ENCODE measurements around the gene AGBL1.

The AGBL1 gene

GRCh38 chr15:86538141-86538540 is 458.5 kb downstream of the AGBL1 start:
- Histone ChIP-seq H3K27ac (no peak overlapping the region), H3K9ac (no peak overlapping the region), H3K4me1 (ENCODE audit: low read depth, poor library complexity, severe bottlenecking) (no peaks in the 10 kb centered on the region), H4K20me1 (ENCODE audit: insufficient read depth) (no peaks in the 10 kb centered on the region), H3K36me3 (ENCODE audit: insufficient read depth) (no peaks in the 10 kb centered on the region), H3K4me3 (IDR thresholded peaks at IDR 0.05; ENCODE audit: insufficient read depth, low read depth, low read length) (no peak overlapping the region), H3K79me2 (ENCODE audit: insufficient read depth, low read depth) (no peaks in the 10 kb centered on the region), H3K27me3 (ENCODE audit: insufficient read depth, low read depth) (no peaks in the 10 kb centered on the region), H3K4me2 (no peak overlapping the region), H2AFZ (ENCODE audit: low read depth) (no peak overlapping the region)
- TF ChIP-seq, protein P1, sequence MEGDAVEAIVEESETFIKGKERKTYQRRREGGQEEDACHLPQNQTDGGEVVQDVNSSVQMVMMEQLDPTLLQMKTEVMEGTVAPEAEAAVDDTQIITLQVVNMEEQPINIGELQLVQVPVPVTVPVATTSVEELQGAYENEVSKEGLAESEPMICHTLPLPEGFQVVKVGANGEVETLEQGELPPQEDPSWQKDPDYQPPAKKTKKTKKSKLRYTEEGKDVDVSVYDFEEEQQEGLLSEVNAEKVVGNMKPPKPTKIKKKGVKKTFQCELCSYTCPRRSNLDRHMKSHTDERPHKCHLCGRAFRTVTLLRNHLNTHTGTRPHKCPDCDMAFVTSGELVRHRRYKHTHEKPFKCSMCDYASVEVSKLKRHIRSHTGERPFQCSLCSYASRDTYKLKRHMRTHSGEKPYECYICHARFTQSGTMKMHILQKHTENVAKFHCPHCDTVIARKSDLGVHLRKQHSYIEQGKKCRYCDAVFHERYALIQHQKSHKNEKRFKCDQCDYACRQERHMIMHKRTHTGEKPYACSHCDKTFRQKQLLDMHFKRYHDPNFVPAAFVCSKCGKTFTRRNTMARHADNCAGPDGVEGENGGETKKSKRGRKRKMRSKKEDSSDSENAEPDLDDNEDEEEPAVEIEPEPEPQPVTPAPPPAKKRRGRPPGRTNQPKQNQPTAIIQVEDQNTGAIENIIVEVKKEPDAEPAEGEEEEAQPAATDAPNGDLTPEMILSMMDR (conservative IDR thresholded peaks at IDR 0.05; ENCODE audit: low read depth, low read length), result no peak

DNA sequence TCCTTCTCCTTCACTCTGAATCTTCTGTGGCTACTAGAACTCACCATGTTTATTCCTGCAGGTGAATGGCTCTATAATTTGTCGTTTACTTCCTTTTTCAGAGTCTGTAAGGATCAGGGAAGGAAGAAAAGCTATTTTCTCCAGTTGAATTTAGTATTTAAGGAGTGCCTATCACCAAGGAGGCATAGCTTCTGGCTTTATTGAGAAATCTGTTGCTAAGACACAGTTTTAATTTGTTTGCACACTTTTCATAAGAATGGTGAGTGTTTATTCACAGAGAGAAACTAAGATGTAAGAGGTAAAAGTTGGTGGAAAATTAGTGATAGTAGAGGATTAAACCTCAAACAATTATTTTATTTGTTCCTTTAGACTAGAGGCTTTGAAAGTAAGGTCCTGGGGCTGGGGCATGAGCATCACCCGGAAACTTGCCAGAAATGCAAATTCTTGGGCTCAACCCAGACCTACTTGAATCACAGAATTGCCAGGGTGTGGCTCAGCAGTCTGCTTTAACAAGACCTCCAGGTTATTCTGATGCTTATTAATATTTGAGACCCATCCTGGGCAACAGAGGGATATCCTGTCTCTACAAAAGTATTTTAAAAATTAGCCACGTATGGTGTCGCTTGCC is 461.3 kb downstream of the AGBL1 start:
- Histone ChIP-seq H3K27me3 (ENCODE audit: insufficient read depth, low read depth) (no peaks in the 10 kb centered on the region), H3K36me3 (ENCODE audit: insufficient read depth) (no peaks in the 10 kb centered on the region), H3K27ac (no peak overlapping the region), H3K4me3 (IDR thresholded peaks at IDR 0.05; ENCODE audit: insufficient read depth, low read depth, low read length) (no peak overlapping the region), H2AFZ (ENCODE audit: low read depth) (no peak overlapping the region), H3K4me2 (no peak overlapping the region), H3K79me2 (ENCODE audit: insufficient read depth, low read depth) (no peaks in the 10 kb centered on the region), H3K4me1 (ENCODE audit: low read depth, poor library complexity, severe bottlenecking) (no peaks in the 10 kb centered on the region), H3K9ac (no peak overlapping the region), H4K20me1 (ENCODE audit: insufficient read depth) (no peaks in the 10 kb centered on the region)
- TF ChIP-seq, protein P1 (conservative IDR thresholded peaks at IDR 0.05; ENCODE audit: low read depth, low read length), result no peak

DNA sequence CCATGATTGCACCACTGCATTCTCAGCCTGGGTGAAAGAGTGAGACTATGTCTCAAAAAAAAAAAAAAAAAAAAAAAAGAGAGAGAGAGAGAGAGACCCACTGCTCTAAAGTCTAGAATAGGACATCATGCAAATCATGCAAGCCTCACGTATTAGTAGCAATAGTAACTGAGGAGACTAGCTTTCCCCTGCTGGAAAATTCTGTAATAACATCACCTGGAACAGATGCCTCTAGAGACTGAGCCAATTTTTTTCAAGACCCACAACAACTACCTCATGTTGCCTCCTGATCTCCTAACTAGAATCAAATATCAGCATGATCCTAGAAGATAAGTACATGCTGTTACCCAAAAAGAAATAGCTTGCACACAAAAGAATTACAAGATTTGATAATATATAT is 461.9 kb downstream of the AGBL1 start:
- Histone ChIP-seq H2AFZ (ENCODE audit: low read depth) (no peak overlapping the region), H3K27ac (no peak overlapping the region), H3K9ac (no peak overlapping the region), H3K4me3 (IDR thresholded peaks at IDR 0.05; ENCODE audit: insufficient read depth, low read depth, low read length) (no peak overlapping the region), H4K20me1 (ENCODE audit: insufficient read depth) (no peaks in the 10 kb centered on the region), H3K4me2 (no peak overlapping the region), H3K27me3 (ENCODE audit: insufficient read depth, low read depth) (no peaks in the 10 kb centered on the region), H3K4me1 (ENCODE audit: low read depth, poor library complexity, severe bottlenecking) (no peaks in the 10 kb centered on the region), H3K36me3 (ENCODE audit: insufficient read depth) (no peaks in the 10 kb centered on the region), H3K79me2 (ENCODE audit: insufficient read depth, low read depth) (no peaks in the 10 kb centered on the region)
- TF ChIP-seq, protein P1 (conservative IDR thresholded peaks at IDR 0.05; ENCODE audit: low read depth, low read length), result no peak

DNA sequence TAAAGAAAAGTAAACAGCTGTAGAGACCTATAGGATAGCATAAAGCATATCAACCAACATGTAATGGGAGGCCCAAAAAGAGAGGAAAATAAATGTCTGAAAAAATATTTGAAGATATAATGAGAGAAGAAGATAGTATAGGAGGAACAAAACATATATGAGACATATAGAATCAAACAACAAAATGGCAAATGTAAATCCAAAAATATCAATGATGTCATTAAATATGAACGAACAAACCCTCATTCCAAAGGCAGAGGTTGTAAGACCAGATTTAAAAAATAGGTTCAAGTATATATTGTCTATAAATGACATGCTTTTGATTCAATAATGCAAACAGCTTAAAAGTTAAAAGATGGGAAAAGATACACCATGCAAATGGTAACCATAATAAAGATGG is 470.4 kb downstream of the AGBL1 start:
- no peaks in the 10 kb centered on the region for H3K4me1 ChIP-seq (ENCODE audit: low read depth, poor library complexity, severe bottlenecking)
- no peaks in the 10 kb centered on the region for H3K36me3 ChIP-seq (ENCODE audit: insufficient read depth)
- H3K79me2 ChIP-seq (ENCODE audit: insufficient read depth, low read depth), result no peaks in the 10 kb centered on the region
- H3K27me3 ChIP-seq (ENCODE audit: insufficient read depth, low read depth), result no peaks in the 10 kb centered on the region
- H4K20me1 ChIP-seq (ENCODE audit: insufficient read depth), result no peaks in the 10 kb centered on the region
- TF ChIP-seq, protein P1 (conservative IDR thresholded peaks at IDR 0.05; ENCODE audit: low read depth, low read length), result no peak
- no peak overlapping the region for H3K9ac ChIP-seq
- no peak overlapping the region for H3K4me2 ChIP-seq
- no peak overlapping the region for H3K27ac ChIP-seq
- H3K4me3 ChIP-seq (IDR thresholded peaks at IDR 0.05; ENCODE audit: insufficient read depth, low read depth, low read length), result no peak overlapping the region
- no peak overlapping the region for H2AFZ ChIP-seq (ENCODE audit: low read depth)
